ENCODE data around the gene NIPSNAP2.

GRCh38 chr7:55975988-55976633, 11.7 kb downstream of the NIPSNAP2 start:
- TF ChIP-seq SIN3A (IDR thresholded peaks at IDR 0.05; ENCODE audit: borderline replicate concordance, insufficient read depth, low read length) (no peak), TAF1 (IDR thresholded peaks at IDR 0.05; ENCODE audit: borderline replicate concordance, insufficient read depth, low read length) (no peak), REST (IDR thresholded peaks at IDR 0.05; ENCODE audit: insufficient read depth in 1 of 2, low read depth in 2 of 2, low read length in 2 of 2) (no peak)

All from PFSK-1 (cell line).